A549 (cell line): ENCODE results near the gene ALAS1. TPM values are rescaled to one million over a fixed set of nuclear protein-coding genes. Genes with fewer than 3 reads are reported as not detected.

Experiments
- ATAC-seq, 2 experiments: fragments of 200-7000 bp in 1 of 2; fragments of >200 bp in 1 of 2; cut with Nextera tagmentation in 1 of 2; cut with Tn5 transposase in 1 of 2; 3 replicates each; pipeline versions ENCODE4 v1.8.0 to v1.9.1; 2018 to 2020; ENCODE audit warnings: mild to moderate bottlenecking in 1 of 2, moderate library complexity in 1 of 2
- CTCF ChIA-PET: fragments of 300-600 bp; sonication (Branson Sonifier 250); formaldehyde crosslinking; extraction: SDS; loops from one replicate; lab custom pipeline; 2021; ENCODE audit warnings: antibody characterized with exemption, inconsistent platforms; lab: Yijun Ruan, JAX
- POLR2A ChIA-PET: fragments of 350-600 bp; formaldehyde crosslinking; extraction: SDS; loops from one replicate; lab custom pipeline; 2021; ENCODE audit warnings: antibody characterized with exemption, inconsistent platforms; lab: Yijun Ruan, JAX
- DNase-seq, 2 experiments: peaks; one replicate each; pipeline versions ENCODE4 v3.0.0 to v3.0.0-alpha.2; 2011 to 2016; ENCODE audit warnings: low read depth in 1 of 2, low spot score in 1 of 2
- FAIRE-seq: peaks from 2 replicates; lab custom pipeline; 2011; peaks lifted over from hg19 to GRCh38; lab: Jason Lieb, UNC
- H3K27ac ChIP-seq, 2 experiments: fragments of >200 bp; sonication (Bioruptor Twin); formaldehyde crosslinking; 3 replicates each; pipeline ENCODE4 v1.5.1; 2016 to 2017
- H3K4me1 ChIP-seq: fragments of >200 bp; sonication (Bioruptor Twin); formaldehyde crosslinking; 3 replicates; pipeline ENCODE4 v1.6.1; 2016
- H3K4me2 ChIP-seq: fragments of >200 bp; sonication (Bioruptor Twin); formaldehyde crosslinking; 3 replicates; pipeline ENCODE4 v1.6.1; 2016
- H3K4me3 ChIP-seq: fragments of >200 bp; sonication (Bioruptor Twin); formaldehyde crosslinking; 3 replicates; pipeline ENCODE4 v1.5.1; 2016
- H3K9me3 ChIP-seq: fragments of >200 bp; sonication (Bioruptor Twin); formaldehyde crosslinking; 3 replicates; pipeline ENCODE4 v1.6.1; 2016
- BHLHE40 ChIP-seq: IDR thresholded peaks from 2 replicates; pipeline ENCODE4 v1.6.1; 2012; ENCODE audit warnings: low read depth, low read length, inconsistent platforms
- CBX8 ChIP-seq: fragments of 200-600 bp; sonication (generic); IDR thresholded peaks from 2 replicates; pipeline ENCODE4 v1.6.1; 2016
- CHD2 ChIP-seq: fragments of 150-350 bp; IDR thresholded peaks from 2 replicates; pipeline ENCODE4 v1.6.1; 2014; ENCODE audit warnings: low read length; ENCODE audit not compliant: partially characterized antibody
- CHD4 ChIP-seq: fragments of 200-600 bp; sonication (generic); IDR thresholded peaks from 2 replicates; pipeline ENCODE4 v1.6.1; 2016; ENCODE audit warnings: antibody characterized with exemption, mild to moderate bottlenecking, borderline replicate concordance
- EHMT2 ChIP-seq: fragments of 200-600 bp; sonication (generic); IDR thresholded peaks from 2 replicates; pipeline ENCODE4 v1.6.1; 2016; ENCODE audit warnings: antibody characterized with exemption, low read depth, mild to moderate bottlenecking, moderate library complexity
- EP300 ChIP-seq, 2 experiments: fragments of >200 bp; sonication (Bioruptor Twin); formaldehyde crosslinking; IDR thresholded peaks; 2 replicates in 1 of 2; 3 replicates in 1 of 2; pipeline ENCODE4 v1.6.1; 2016 to 2017
- ESRRA ChIP-seq: fragments of 150-350 bp; IDR thresholded peaks from 2 replicates; pipeline ENCODE4 v1.6.1; 2014; ENCODE audit warnings: mild to moderate bottlenecking, low read length, borderline replicate concordance
- FOSB ChIP-seq: fragments of 250-450 bp; sonication (Bioruptor Pico); IDR thresholded peaks from 2 replicates; pipeline ENCODE4 v1.5.0; 2020; ENCODE audit warnings: mild to moderate bottlenecking, moderate library complexity
- FOSL2 ChIP-seq, 2 experiments: fragments of 450-650 bp in 1 of 2; fragments of >200 bp in 1 of 2; sonication (Bioruptor Twin) in 1 of 2; formaldehyde crosslinking; IDR thresholded peaks; 2 replicates each; pipeline versions ENCODE4 v1.5.0 to v1.6.1; 2016 to 2020; ENCODE audit warnings: mild to moderate bottlenecking in 1 of 2, moderate library complexity in 1 of 2
- FOXS1 ChIP-seq: fragments of 250-450 bp; sonication (Bioruptor Pico); IDR thresholded peaks from 2 replicates; pipeline ENCODE4 v1.5.0; 2020; ENCODE audit warnings: mild to moderate bottlenecking, moderate library complexity
- GATA3 ChIP-seq: IDR thresholded peaks from 2 replicates; pipeline ENCODE4 v1.6.1; 2012; ENCODE audit warnings: borderline replicate concordance
- HDAC2 ChIP-seq: fragments of 200-600 bp; sonication (generic); IDR thresholded peaks from 2 replicates; pipeline ENCODE4 v1.6.1; 2016
- HEYL ChIP-seq: fragments of 250-450 bp; sonication (Bioruptor Pico); IDR thresholded peaks from 2 replicates; pipeline ENCODE4 v1.8.0; 2021; ENCODE audit warnings: mild to moderate bottlenecking, moderate library complexity
- HOXA7 ChIP-seq: fragments of 250-450 bp; sonication (Bioruptor Pico); IDR thresholded peaks from 2 replicates; pipeline ENCODE4 v1.5.0; 2020; ENCODE audit warnings: mild to moderate bottlenecking, moderate library complexity
- HOXB13 ChIP-seq: fragments of 250-450 bp; sonication (Bioruptor Pico); IDR thresholded peaks from 2 replicates; pipeline ENCODE4 v1.5.0; 2020; ENCODE audit warnings: low read depth, mild to moderate bottlenecking, moderate library complexity
- HOXB5 ChIP-seq: fragments of 250-450 bp; sonication (Bioruptor Pico); IDR thresholded peaks from 2 replicates; pipeline ENCODE4 v1.5.0; 2020; ENCODE audit warnings: mild to moderate bottlenecking, moderate library complexity
- JUN ChIP-seq, 2 experiments: fragments of >200 bp; sonication (Bioruptor Twin); formaldehyde crosslinking; IDR thresholded peaks; 2 replicates in 1 of 2; 3 replicates in 1 of 2; pipeline ENCODE4 v1.6.1; 2016 to 2017
- JUNB ChIP-seq: fragments of >200 bp; sonication (Bioruptor Twin); formaldehyde crosslinking; IDR thresholded peaks from 2 replicates; pipeline ENCODE4 v1.6.1; 2016
- KDM1A ChIP-seq: fragments of 200-600 bp; sonication (generic); IDR thresholded peaks from 2 replicates; pipeline ENCODE4 v1.6.1; 2016; ENCODE audit warnings: low read depth, mild to moderate bottlenecking
- KDM5A ChIP-seq: fragments of 200-600 bp; sonication (generic); IDR thresholded peaks from 2 replicates; pipeline ENCODE4 v1.6.1; 2016; ENCODE audit warnings: antibody characterized with exemption, mild to moderate bottlenecking
- MAFK ChIP-seq: fragments of 450-650 bp; IDR thresholded peaks from 2 replicates; pipeline ENCODE4 v1.6.1; 2014; ENCODE audit not compliant: partially characterized antibody
- MAZ ChIP-seq: fragments of 150-350 bp; IDR thresholded peaks from 2 replicates; pipeline ENCODE4 v1.6.1; 2014; ENCODE audit warnings: antibody characterized with exemption, low read depth, low read length, borderline replicate concordance
- MYC ChIP-seq: IDR thresholded peaks from 2 replicates; pipeline ENCODE4 v1.6.1; 2012; ENCODE audit warnings: mild to moderate bottlenecking, inconsistent platforms, low read length, improper control_type of control experiment, borderline replicate concordance
- NFE2L2 ChIP-seq: fragments of 150-350 bp; conservative IDR thresholded peaks from 2 replicates; pipeline ENCODE4 v1.6.1; 2014; ENCODE audit warnings: low read length
- NR3C1 ChIP-seq: fragments of >200 bp; sonication (Bioruptor Twin); formaldehyde crosslinking; IDR thresholded peaks from 3 replicates; pipeline ENCODE4 v1.6.1; 2017
- PHF8 ChIP-seq: fragments of 200-600 bp; sonication (generic); IDR thresholded peaks from 2 replicates; pipeline ENCODE4 v1.6.1; 2016; ENCODE audit warnings: low read depth, mild to moderate bottlenecking, antibody characterized with exemption, moderate library complexity, borderline replicate concordance
- POLR2A ChIP-seq: IDR thresholded peaks from 2 replicates; pipeline ENCODE4 v1.6.1; 2012; ENCODE audit warnings: mild to moderate bottlenecking, low read length
- POLR2AphosphoS2 ChIP-seq: conservative IDR thresholded peaks from 2 replicates; pipeline ENCODE4 v1.6.1; 2012; ENCODE audit warnings: low read length, improper control_type of control experiment, inconsistent platforms
- RARB ChIP-seq: fragments of 250-450 bp; sonication (Bioruptor Pico); IDR thresholded peaks from 2 replicates; pipeline ENCODE4 v1.8.0; 2021; ENCODE audit warnings: mild to moderate bottlenecking, moderate library complexity
- RCOR1 ChIP-seq: fragments of 150-350 bp; IDR thresholded peaks from 2 replicates; pipeline ENCODE4 v1.6.1; 2014; ENCODE audit warnings: antibody characterized with exemption, low read length, low read depth
- SMC3 ChIP-seq: fragments of >200 bp; sonication (Bioruptor Twin); formaldehyde crosslinking; IDR thresholded peaks from 3 replicates; pipeline ENCODE4 v1.6.1; 2018; ENCODE audit warnings: inconsistent platforms
- SREBF2 ChIP-seq: fragments of 450-650 bp; IDR thresholded peaks from 2 replicates; pipeline ENCODE4 v1.6.1; 2014; ENCODE audit warnings: mild to moderate bottlenecking, moderate library complexity
- ZC3H11A ChIP-seq: fragments of 450-650 bp; IDR thresholded peaks from 2 replicates; pipeline ENCODE4 v1.6.1; 2014; ENCODE audit warnings: antibody characterized with exemption, mild to moderate bottlenecking
- ZFP36 ChIP-seq: fragments of 450-650 bp; IDR thresholded peaks from 2 replicates; pipeline ENCODE4 v1.6.1; 2014; ENCODE audit warnings: borderline replicate concordance; ENCODE audit not compliant: partially characterized antibody
- ZSCAN20 ChIP-seq: fragments of 250-450 bp; sonication (Bioruptor Pico); IDR thresholded peaks from 2 replicates; pipeline ENCODE4 v1.8.0; 2022; ENCODE audit warnings: mild to moderate bottlenecking, moderate library complexity
- WGBS: methylation state at CpG from one replicate; pipeline ENCODE4 v1.1.6; 2017; ENCODE audit errors: missing lambda C conversion rate; 5-methylcytosine and 5-hydroxymethylcytosine counted together
- polyA plus RNA-seq, 4 experiments: library from polyadenylated mRNA; depleted of rRNA in 3 of 4; stranded (reverse); fragments of >200 nt; fragmentation: RNase III in 1 of 4; extraction: RNeasy Plus Mini Kit Qiagen cat#74134 plus additional on column Dnase treatment in 1 of 4; gene quantifications; 2 replicates in 3 of 4; 3 replicates in 1 of 4; pipeline ENCODE4 v1.2.3, GENCODE V29; 2011 to 2017
- TF ChIP-seq, protein P1 (sequence below): fragments of 450-650 bp; IDR thresholded peaks from 2 replicates; pipeline ENCODE4 v1.6.1; 2014; ENCODE audit warnings: antibody characterized with exemption
- TF ChIP-seq, protein P2 (sequence below): IDR thresholded peaks from 2 replicates; pipeline ENCODE4 v1.6.1; 2012; ENCODE audit warnings: low read depth, borderline replicate concordance
- TF ChIP-seq, protein P3 (sequence below): IDR thresholded peaks from 2 replicates; pipeline ENCODE4 v1.6.1; 2012
- TF ChIP-seq, protein P4 (sequence below): IDR thresholded peaks from 2 replicates; pipeline ENCODE4 v1.6.1; 2012
- TF ChIP-seq, protein P5 (sequence below): fragments of >200 bp; sonication (Bioruptor Twin); formaldehyde crosslinking; IDR thresholded peaks from 3 replicates; pipeline ENCODE4 v1.6.1; 2016

The ALAS1 gene
- polyA plus RNA-seq, 2 of the 4 experiments (the other 2 are of a cell fraction), result 56.8 to 63.7 TPM

DNA sequence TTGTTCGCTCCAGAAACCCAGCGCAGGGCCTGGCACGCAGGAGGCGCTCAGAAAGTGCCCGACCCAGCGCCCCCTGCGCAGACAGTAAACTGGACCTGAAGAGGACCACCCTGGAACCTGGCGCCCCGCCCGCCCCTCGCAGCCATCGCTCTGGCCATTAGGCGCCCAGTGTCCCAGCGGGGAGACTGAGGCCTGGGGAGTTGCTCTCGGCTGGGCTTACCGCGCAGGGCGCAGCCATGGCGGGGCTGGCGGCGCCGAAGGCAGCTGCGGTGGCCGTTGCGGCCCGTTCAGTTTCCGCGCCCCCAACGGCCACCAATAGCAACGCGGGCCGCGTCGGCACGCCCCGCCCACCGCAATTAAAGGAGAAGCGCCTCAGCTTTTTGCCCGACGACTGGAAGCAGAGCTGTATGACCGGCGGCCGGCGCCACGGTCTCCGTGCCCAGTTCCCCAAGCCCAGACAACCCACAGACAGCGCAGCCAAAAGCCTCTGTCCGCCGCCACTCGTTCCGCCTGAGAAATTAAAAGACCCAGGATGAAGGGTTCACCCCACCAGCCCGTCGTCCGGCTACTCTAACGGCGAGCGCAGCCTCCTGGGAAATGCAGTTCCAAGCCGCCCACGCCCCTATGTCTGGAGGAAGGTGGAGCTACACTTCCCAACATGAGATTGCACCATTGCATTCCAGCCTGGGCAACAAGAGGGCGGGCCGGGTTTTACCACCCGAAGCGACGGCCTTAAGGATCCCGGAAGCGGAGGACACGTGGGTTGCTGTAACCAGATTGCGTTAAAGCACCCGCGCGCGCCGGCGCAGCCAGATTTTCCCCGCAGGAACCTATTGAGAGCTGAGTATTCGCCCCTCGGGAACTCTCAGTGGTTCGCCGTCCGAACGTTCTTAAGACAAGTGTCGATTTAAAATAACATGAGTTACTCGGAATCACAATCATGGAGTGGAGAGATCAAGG lies 43.5 kb upstream of the ALAS1 start, which contains the start of gene POC1A:
Gene POC1A, minus strand, starts transcription at position 289 of the 960 bp plus-strand sequence. Its CDS starts 51 bp downstream, at position 238.
- peak; percentile 90 to 98 for DNase-seq
- peaks cover 10% of the 10 kb centered on the region; the same call in 2 of the 3 replicates for H3K4me1 ChIP-seq
- peak; percentile 96 to 97 for ATAC-seq
- H3K27ac ChIP-seq, result peak within 1 kb of the TSS; percentile 90 to 94
- ChIA-PET POLR2A (interaction anchor here (0.8 to 1.5 kb wide), 8 partner anchors 13 to 1585 kb away, joined by 3 to 9 read pairs (median 3); partner anchors contain the start of genes ACY1, HEMK1, RPL29 and TWF2), CTCF (interaction anchor here (0.9 to 1.9 kb wide), 7 partner anchors 10 to 213 kb away, joined by 3 to 8 read pairs (median 4); partner anchors contain the start of genes PARP3 and RRP9)
- H3K4me3 ChIP-seq, result peak within 1 kb of the TSS; percentile 79
- 4% methylated on average over 5 of the region's 83 CpGs for WGBS
- peak within 1 kb of the TSS; percentile 74 for H3K4me2 ChIP-seq
- H3K9me3 ChIP-seq, result no peaks in the 10 kb centered on the region
- peak; percentile 72 for FAIRE-seq
- TF ChIP-seq SREBF2 (no peak), FOSB (no peak), MYC (0 out of 2 replicates have a peak, but pooled peaks have one; percentile 53), POLR2A (peak; percentile 52), ESRRA (no peak), JUN (IDR thresholded peaks at IDR 0.05) (peak; percentile 54 to 66; a peak in 2 of 5 replicates), SMC3 (no peak), EP300 (IDR thresholded peaks at IDR 0.05) (no peak), KDM1A (no peak), ZC3H11A (no peak), FOXS1 (CRISPR knock-in tag) (no peak), FOSL2 (IDR thresholded peaks at IDR 0.05) (no peak), FOSL2 (CRISPR knock-in tag; IDR thresholded peaks at IDR 0.05) (no peak), HOXB5 (CRISPR knock-in tag) (no peak), PHF8 (peak; percentile 48; the same call in 1 of the 2 replicates), RARB (no peak), POLR2AphosphoS2 (no peak), GATA3 (no peak), HEYL (no peak), CBX8 (no peak), MAFK (no peak), JUNB (no peak), EHMT2 (no peak), CHD2 (no peak), MAZ (0 out of 2 replicates have a peak, but pooled peaks have one; percentile 64), RCOR1 (no peak), HOXA7 (CRISPR knock-in tag) (no peak), ZSCAN20 (no peak), CHD4 (no peak), BHLHE40 (no peak), NFE2L2 (no peak), NR3C1 (no peak), ZFP36 (no peak), HOXB13 (CRISPR knock-in tag) (no peak), KDM5A (peak; percentile 82), HDAC2 (peak; percentile 60; the same call in 1 of the 2 replicates)
- TF ChIP-seq, protein P1, sequence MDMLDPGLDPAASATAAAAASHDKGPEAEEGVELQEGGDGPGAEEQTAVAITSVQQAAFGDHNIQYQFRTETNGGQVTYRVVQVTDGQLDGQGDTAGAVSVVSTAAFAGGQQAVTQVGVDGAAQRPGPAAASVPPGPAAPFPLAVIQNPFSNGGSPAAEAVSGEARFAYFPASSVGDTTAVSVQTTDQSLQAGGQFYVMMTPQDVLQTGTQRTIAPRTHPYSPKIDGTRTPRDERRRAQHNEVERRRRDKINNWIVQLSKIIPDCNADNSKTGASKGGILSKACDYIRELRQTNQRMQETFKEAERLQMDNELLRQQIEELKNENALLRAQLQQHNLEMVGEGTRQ, result peak; percentile 82
- TF ChIP-seq, protein P2, sequence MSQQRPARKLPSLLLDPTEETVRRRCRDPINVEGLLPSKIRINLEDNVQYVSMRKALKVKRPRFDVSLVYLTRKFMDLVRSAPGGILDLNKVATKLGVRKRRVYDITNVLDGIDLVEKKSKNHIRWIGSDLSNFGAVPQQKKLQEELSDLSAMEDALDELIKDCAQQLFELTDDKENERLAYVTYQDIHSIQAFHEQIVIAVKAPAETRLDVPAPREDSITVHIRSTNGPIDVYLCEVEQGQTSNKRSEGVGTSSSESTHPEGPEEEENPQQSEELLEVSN, result peak; percentile 48; the same call in 1 of the 2 replicates
- TF ChIP-seq, protein P3, sequence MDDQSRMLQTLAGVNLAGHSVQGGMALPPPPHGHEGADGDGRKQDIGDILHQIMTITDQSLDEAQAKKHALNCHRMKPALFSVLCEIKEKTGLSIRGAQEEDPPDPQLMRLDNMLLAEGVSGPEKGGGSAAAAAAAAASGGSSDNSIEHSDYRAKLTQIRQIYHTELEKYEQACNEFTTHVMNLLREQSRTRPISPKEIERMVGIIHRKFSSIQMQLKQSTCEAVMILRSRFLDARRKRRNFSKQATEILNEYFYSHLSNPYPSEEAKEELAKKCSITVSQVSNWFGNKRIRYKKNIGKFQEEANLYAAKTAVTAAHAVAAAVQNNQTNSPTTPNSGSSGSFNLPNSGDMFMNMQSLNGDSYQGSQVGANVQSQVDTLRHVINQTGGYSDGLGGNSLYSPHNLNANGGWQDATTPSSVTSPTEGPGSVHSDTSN, result no peak
- TF ChIP-seq, protein P4, sequence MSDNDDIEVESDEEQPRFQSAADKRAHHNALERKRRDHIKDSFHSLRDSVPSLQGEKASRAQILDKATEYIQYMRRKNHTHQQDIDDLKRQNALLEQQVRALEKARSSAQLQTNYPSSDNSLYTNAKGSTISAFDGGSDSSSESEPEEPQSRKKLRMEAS, result peak; percentile 91
- TF ChIP-seq, protein P5, sequence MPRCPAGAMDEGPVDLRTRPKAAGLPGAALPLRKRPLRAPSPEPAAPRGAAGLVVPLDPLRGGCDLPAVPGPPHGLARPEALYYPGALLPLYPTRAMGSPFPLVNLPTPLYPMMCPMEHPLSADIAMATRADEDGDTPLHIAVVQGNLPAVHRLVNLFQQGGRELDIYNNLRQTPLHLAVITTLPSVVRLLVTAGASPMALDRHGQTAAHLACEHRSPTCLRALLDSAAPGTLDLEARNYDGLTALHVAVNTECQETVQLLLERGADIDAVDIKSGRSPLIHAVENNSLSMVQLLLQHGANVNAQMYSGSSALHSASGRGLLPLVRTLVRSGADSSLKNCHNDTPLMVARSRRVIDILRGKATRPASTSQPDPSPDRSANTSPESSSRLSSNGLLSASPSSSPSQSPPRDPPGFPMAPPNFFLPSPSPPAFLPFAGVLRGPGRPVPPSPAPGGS, result no peak; the same call in 2 of the 3 replicates
